MM.1S (cell line): ENCODE measurements around the gene IFT80.

Experiments
- CTCF ChIP-seq: fragments of 300-600 bp; sonication (generic); IDR thresholded peaks from 2 replicates; pipeline ENCODE4 v1.5.1; 2016; ENCODE audit warnings: antibody characterized with exemption, low read length, mixed read lengths
- EZH2 ChIP-seq: fragments of 300-600 bp; sonication (generic); optimal IDR thresholded peaks from 2 replicates; pipeline ENCODE3; 2017; ENCODE audit warnings: low read depth, mild to moderate bottlenecking, antibody characterized with exemption, low read length, mixed read lengths
- EZH2phosphoT487 ChIP-seq: fragments of 300-600 bp; sonication (generic); IDR thresholded peaks from 2 replicates; pipeline ENCODE4 v1.6.1; 2018; ENCODE audit warnings: antibody characterized with exemption, low read length

- TF ChIP-seq EZH2phosphoT487 (no peak), CTCF (no peak), EZH2 (no peak)
Observed at GRCh38 chr3:160370987-160371857, 27.8 kb downstream of the IFT80 start.
